ENCODE measurements around the gene TBX18.
A peak's percentile ranks its signal among the peaks of the same experiment; 100 is the strongest.

TBX18 gene

DNA sequence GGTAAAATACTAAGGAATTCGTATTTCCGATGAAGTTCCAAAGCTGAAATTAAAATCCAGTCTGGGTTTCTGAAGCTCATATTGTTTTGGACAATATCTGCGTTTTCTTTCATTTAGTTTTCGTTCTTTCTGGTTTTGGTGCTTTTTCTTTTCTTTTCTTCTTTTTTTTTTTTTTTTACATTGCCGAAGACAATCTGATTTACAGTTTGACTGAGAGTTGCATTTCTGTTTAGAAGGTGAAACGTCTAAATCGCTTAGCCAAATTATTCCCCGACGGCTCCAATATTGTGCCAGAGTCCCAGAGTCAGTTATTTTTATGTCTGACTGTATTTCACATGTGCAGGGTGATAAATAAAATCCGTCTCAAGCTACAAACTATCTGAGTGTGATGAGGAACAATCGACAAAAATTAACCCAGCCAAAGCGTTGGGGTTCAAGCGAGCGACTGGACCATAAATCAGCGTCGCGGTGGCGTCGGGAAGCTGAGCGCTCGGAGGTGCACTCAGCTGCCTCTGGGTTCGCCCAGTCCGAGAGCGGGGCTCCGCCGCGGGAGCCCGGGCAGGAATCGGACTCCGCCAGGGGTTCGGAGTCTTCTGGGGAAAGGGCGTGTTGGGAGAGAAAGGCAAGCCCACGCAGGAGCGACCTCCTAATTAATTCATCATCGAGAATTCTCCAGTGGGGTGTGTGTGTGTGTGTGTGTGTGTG, 8.2 kb upstream of the TBX18 start:
- DNase-seq: no peak

DNA sequence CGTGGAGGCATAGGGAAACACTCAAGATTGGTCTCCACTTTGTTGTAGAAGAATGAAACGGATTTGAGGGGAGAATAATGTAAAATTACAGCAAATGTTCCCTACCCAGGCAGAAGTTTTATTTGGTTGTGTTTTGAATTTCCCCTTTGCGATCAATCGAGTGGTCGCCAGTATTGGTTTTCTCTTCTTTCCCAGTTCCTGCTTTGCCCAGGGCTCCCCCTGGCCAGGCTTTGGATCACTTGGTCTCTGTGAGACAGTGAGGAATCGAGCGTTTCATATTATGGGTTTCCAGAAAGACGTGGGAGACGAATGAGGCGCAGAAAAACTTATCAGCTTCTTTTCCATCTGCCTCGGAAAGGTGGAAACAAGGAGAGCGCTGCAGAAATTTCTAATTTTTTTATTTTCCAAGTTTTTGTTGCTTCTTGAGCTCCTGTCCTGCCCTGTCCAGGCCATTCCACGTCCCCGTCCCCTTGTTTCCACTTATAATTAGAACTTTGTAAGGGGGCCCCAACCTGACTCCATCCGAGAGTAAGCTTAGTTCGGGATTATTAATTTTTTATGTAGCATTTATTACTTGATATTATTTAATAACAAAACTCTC, 7.5 kb upstream of the TBX18 start:
- DNase-seq: no peak

DNA sequence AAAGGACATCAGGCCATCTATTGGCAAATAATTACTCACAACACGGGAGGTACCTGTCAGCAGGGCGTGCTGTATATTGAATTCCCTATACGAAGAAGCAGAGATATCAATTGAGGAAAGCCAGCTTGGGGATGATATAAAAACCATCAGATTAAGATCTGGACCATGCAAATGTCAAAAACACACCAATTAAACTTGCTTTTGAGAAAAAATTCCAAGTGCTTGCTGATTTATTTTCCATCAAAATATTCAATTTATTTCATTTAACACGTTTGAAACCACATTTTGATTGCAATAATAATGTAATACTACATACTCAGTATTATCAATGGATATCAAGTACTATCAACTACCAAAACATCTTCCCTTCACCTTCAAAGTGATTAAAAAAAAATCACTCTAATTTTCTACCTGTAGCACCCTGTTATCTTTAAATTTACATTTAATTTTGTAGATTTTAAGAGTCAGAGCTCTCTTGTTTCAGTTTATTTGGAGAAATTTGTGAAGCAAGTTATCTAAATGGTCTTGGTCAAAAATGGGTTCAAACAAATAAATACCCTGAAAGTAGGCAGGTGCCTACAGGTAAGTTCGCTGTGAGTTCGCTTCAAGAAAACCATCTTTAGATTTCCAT, 6.8 kb upstream of the TBX18 start:
- DNase-seq: no peak

DNA sequence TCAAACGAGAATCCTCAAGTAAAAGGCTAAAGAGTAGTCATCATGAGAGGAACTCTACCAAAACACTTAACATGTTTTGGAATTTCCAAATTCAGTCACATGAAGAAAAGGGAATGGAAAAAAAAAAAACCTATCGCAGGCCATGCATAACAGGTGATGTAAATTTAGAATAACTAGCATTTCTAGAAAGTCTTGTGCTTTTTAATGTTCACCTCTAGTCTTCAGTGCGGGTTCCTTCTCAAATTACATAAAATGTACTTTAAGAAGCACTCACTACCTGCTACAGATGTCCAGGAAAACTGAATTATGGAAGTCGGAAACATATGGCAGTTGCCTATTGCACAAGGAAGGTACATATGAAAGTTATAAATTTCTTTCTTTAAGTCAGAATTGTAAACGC, 6.1 kb upstream of the TBX18 start:
- DNase-seq: no peak

DNA sequence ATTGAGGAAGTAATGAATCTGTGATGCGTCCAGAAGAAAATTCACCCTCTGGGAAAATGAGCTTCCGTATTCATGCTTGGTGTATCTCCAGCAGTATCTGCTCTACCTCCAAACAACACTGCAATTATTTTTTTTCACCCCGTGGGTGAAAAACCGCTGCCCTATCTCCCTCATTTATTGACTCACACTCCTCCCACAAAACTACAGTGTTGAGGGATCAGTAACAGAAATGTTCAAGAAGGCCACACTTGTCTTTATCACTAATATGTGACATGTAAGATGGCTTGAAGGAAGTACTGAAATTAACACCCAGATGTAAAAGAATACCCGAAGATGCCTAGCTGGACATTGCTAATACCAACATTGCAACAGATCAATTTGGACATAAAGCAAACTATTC, 4.9 kb upstream of the TBX18 start:
- no peak for DNase-seq

DNA sequence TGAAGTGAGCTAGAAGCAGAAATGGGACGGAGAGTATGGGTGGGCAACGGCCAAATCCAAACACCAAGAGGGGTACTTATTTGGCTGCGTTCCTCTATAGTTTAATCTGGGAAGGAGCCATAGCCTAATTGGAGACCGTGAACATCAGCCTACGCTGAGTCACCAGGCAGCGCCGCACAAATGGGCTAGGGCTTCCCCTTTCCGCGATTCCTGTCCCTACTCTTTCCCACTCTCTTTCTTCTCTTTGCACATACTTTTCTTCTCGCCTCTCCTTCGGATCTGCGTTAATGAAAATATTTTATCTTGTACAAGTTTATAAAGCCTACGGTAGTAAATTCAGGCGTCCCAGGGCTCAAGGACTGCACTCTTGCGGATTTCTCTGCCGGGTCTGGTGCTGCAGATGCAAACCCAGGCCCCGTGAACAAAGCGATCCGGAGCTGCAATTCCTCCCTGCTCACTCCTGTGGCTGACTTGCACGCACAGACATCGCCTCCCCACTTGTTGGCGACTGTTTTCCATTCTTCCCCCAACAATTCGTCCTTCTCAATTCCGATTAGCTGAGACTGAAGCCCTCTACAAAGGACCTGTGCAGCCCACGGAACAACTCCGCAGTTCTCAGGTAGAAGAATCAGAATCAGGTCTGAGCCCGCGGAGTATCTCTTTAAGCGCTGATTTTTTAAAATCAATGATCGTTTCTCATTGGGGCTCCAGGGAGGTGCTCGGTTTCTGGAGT, 4.2 kb upstream of the TBX18 start:
- DNase-seq: no peak

DNA sequence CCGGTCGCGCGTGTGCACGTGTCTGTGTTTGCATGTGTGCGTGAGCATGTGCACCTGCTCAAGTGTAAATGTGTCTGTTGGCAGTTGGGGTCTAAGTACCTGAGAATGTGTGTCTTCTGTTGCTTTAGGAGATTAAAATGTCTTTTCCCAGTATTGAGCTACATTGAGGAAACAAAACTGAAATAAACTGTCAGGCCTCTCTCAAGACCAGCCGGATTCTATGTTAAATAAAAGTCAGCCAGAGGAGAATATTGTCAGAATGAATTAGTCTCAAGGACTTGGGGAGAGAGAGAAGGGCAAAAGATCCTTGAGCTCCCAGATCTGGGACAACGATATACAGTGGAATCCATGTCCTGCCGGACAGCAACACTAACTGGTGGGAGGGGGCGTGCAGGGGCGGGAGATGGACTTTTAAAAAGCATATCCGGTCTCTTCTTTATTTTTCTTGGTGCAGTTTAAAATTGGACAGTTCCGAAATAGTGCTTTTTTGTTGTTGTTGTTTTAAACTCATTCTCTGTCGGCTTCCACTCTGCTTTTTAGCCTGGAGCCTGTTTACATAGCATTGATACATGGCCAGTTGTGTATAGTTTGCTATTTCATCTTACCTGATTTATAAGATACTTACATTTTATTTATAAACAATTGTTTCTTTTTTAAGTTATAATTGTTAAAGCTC, 3.3 kb upstream of the TBX18 start:
- DNase-seq: no peak

DNA sequence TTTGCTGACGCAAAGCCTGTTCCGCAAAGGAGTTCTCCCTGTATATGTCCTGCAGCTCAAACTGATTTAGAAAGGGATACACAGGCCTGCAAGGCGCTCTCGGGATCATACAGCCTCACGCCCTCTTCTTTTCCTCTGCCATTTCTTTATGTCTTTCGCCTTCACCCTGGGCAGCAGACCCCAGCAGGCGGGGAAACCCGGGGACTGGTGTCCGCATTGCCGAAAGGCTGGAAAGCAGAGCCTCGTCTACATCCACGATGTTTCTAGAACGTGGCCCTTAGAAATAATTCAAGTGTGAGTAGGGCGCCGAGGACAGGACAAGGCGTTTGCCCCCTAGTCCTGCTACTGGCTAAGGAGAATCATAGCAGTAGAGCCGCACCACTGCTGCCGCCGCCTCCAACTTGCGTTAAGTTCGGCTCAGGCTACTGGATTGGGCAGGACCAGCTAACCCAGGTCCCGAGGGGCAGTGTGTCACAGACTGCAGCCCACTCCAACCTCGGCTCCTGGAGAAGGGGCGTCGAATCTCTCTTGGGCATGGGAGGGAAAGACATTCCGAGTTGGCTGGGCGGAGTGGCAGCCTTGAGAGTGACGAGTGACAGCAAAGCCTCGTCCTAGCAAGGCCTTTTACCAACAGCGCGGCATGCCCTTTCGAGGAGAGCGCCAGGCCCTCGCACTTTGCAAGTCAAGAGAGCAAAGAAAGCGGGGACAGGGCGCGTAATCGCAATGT, 2.6 kb upstream of the TBX18 start:
- DNase-seq: no peak

DNA sequence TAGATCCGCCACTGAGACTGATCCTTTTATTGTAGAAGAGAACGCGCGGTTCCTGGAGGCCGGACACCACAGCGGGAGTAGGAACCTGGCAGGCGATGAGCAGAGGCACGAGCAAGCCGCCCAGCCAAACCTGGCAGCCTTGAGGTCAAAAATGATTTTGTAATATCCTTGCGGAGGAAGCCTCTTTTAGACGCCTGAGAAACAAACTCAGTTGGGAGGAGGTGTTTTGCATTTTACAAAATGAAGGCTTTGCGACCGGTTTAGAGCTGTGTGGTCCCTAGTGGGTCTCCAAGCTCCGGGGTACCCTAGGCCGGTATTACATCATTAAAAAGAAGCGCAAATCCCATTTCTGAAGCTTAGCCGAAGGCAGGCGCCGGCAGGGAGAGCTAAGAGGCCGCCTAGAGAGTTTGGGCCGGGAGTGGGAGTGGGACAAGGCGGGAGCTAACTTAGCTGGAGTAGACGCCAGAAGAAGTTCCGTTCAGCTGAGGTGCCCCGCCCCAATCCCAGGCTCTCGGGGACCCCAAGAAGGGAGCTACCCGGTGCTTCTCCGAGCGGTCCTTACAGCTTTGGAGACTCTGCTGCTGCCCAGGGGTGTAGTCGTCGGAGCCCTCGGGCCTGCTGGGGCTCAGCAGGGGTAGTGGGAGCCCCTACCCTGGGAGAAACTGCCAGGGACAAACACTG, 1.9 kb upstream of the TBX18 start:
- no peak for DNase-seq

DNA sequence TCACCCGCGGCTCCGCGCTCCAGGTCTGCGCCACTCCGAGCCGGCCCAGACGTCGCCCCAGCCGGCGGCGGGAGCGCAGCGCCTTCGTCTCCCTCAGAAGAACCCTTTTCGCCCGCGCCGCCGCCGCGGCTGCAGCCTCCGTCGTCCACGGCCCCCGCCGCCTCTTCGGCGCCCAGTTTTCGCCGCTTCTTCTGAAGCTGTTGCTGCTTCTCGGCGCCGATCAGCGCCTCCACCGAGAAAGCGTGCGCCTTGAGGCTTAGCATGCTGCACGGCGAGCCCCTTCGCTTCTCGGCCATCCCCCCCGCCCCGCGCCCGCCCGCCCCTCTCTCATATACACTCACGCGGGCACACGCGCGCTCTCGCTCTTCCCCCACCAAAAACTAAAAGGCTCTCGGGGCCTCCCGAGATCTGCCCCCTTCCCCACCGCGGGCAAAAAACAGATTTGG, 489 bp downstream of the TBX18 start:
- DNase-seq: no peak

DNA sequence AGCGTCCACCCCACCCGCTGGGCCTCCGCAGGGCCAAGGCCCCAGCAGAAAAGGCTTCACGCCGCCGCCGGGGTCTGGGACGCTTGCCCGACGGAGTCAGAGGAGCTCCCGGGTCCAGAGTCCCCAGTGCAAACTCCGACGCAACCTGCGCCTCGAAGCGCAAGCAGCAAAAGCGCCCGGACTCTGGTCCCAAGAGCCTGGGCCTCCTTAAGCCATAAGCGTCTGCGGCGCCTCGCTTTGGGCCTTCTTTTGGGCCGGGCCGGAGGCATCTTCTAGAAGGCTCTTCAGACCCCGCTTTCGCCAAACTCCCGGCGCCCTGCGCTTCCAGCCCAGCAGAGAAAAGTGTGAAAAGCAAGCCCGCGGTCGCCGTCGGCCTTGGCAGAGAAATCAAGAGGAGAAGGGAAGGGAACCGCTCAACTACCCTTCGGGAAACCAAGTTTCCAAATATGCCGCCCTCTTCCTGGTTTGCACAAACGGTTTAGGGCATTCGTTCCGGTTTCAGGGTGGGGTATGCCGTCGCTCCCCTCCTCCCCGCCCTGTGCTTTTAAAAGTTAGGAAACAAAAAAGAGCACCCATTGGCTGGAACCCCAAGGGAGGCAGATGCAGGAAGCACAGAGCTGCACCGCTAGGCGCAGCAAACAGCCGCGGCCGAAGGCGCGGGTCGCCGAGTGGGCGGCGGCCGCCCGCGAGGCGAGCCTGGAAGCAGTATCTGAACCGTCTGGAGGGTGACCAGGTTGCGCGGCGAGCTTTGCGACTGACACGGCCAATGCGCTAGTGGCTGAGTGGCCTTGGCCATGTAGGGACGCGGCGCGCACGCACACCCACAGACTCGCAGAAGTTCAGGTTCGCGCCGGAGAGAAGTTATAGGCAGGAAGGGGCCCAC, 1.2 kb downstream of the TBX18 start:
- peak in 1 of 5 experiments; percentile 31 for DNase-seq

DNA sequence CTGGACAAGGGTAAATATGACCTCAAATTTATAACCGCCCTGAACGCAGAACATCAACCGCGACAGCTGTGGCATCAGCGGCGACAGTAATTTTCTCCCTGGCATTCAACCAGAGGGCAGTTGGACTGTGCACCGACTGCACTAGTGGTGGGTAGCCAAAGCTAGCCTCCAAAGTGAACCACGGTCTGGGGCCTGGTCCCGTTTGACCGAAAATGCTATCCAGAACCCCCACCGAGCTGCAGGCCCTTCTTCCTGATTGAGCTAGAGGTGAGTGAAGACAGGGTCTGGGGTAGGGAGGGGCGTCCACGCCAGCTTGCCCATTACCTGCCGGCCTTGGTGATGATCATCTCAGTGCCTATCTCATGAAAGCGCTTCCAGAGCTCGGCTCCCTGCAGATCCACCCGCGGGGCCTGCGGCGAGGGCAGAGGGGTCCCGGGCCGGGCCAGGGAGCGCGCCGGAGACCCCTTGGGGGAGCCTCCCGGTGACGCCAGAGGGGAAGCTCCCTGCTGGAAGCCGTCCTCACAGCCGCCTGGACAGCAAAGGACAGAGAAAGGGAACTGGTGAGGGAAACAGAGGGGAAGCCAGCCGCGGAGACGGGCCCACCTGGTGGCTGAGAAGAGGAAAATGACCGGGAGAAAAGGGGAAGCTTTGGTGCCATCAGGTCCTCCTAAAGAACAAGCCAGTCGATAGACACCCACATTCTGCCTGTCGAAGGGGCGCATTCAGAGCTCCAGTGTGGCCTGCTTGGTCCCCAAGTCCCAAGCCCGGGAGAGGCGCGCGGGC, 2.0 kb downstream of the TBX18 start:
- DNase-seq: no peak

DNA sequence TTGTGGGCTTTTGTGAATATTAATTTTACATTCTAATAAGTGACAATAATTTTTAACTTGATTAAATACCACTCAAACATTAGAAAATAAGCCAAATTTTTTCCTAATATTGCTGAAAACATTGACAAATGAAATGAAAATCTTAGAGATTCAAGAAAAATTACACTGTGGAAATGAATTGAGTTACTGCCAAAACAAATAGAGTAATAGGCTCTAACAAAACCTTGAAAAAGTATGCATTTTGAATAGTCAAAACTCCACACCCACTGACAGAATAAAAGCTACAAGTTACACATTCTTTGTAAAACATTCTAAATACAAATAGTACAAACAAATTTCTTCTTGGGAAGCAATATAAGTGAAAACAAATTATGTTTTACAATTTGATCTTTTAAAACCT, 5.9 kb downstream of the TBX18 start:
- no peak for DNase-seq

DNA sequence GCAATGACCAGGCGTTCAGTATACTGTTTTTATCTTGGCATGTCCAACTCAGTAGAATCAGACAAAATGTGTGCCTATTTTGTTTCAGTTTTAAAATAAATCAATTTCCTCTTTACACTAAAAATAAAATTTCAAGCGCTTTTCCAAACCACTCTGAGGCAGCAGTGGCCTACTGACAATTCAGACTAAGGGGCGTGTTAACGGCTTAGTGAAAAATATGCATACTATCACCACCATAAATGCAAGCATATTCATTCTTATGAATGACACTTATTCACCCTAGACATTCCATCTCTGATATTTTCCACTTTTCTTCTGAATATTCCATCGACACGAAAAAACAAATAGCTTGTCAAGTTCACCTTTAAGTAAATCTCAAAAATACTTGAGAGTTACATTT, 7.5 kb downstream of the TBX18 start:
- no peak for DNase-seq

DNA sequence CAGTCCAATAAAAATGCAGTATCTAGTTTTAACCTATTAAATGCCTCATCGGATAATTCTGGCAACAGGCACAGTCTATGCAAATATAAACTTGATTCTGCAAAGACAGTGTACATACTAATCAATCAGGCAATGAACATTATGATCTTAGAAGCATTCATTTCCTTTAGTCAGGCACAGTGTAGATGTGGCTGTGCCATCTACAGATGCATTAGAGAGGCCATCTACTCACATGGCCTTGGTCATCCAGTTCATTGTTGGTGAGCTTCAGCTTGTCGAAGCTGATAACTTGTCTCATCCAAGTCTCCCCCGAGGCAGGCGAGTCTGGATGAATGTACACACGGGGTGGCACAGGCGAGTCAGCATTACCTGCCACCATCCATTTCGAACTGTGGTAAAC, 7.9 kb downstream of the TBX18 start:
- DNase-seq: no peak

DNA sequence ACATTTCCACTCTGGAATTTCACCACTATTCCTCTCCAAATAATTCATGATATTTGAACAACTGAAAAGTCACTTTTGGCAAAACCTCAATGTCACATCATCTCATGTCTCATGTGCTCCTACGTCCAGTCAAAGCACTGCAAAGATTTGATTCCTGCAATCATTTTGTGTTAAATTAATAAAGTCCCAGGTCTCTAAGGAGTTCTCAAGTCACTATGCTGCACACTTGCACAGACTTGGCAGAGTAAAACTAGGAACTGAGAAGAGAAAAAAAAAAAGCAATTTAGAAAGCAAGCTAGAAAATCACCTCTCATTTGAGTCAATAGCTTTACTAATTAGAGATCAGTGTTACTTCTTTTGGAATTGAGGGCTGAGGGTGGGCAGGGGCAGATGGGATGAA, 11.2 kb downstream of the TBX18 start:
- no peak for DNase-seq

DNA sequence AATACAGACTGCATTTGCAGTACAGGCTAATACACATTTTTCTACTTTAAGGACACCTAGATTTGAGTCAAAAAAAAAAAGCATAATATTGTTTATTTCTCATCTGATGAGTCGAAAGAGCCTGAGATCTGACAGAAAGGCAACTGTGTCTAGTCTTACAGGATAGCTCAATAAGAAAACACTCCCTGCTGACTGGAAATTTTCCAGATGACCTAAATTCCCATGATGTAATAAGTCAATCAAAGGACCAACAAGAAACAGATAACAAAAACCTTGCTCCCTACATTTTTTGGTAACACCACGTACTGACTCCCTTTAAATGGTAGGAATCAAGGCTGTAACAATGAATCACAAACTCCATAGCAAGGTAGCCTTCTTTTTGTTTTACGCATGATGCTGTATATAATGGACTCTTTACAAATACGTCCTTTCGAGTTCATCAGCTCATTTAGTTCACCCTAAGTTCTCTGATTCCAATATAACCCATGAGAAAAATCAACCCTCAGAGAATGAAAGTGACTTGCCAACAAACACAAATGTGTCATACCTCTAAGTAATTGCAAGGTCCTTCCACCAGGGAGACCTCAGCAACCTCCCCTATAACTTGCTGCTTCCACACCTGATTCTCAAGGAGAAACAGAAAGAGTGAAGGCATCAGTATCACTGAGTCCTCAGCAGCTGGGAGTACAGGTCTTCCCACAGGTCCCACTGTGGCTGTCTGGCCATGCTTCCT, 12.1 kb downstream of the TBX18 start:
- DNase-seq: no peak

DNA sequence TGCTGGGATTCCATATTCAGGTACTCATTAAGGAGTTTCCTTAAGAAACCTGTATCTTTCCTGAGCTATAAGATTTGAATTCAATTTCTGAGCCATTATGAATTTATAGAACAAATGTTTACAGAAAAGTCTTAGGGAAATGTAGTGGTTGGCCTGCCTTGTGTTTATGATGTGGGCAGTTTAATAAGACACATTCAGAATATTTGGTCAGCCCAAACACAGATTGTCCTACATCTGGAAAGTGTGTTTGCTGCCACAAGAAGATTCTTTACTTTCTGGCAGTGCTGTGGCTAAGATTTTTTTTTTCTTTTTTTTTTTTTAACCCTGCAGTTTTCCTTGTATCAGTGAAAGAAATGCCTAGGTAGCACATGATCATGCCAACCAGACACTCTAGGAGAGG, 15.2 kb downstream of the TBX18 start:
- no peak for DNase-seq

DNA sequence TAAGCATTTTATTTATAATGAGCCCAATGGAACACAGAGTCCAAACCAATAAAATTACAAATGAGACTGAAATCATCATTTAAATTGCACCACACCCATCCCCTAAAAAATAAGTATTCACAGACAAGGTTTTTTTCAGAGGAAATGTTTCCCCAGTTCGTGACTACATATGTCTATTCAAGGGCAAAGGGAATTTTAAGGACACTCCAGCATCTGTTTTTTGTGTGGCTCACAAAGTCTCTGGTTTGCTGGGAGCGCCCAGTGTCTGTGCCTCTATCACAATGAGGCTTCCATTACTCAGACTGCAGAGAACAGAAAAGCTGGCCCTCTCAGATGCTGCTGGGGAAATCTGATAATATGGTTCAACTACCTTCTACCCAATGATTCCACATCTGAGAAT, 16.0 kb downstream of the TBX18 start:
- DNase-seq: no peak
